H1 (cell line): Measurements from ENCODE around the gene POLE4. TPM values are rescaled to one million over a fixed set of nuclear protein-coding genes. Genes with fewer than 3 reads are reported as not detected.

Experiments used
- CTCF ChIA-PET: fragments of 300-600 bp; sonication (Branson Sonifier 250); formaldehyde crosslinking; loops from one replicate; lab custom pipeline; 2021; ENCODE audit not compliant: partially characterized antibody; lab: Charles Lee
- POLR2A ChIA-PET: fragments of 300-600 bp; sonication (Branson Sonifier 250); formaldehyde crosslinking; loops from one replicate; lab custom pipeline; 2021; ENCODE audit warnings: inconsistent platforms; ENCODE audit not compliant: partially characterized antibody; lab: Charles Lee
- DNase-seq, 2 experiments: peaks; one replicate each; pipeline versions ENCODE4 v3.0.0 to v3.0.0-alpha.2; 2010 to 2022; ENCODE audit warnings: low spot score in 2 of 2, low read depth in 1 of 2, mixed read lengths in 1 of 2
- FAIRE-seq: peaks from 2 replicates; lab custom pipeline; 2011; peaks lifted over from hg19 to GRCh38; lab: Jason Lieb, UNC
- H2AFZ ChIP-seq: 2 replicates; pipeline ENCODE4 v1.8.1; 2012; ENCODE audit warnings: low read length, inconsistent platforms
- H2AK5ac ChIP-seq: 2 replicates; pipeline ENCODE4 v1.6.1; 2013; ENCODE audit warnings: low read depth, low read length
- H2BK120ac ChIP-seq: replicated peaks from 2 replicates; pipeline ENCODE3; 2013; ENCODE audit warnings: low read depth, low read length, inconsistent platforms
- H2BK12ac ChIP-seq: 2 replicates; pipeline ENCODE4 v1.6.1; 2013; ENCODE audit warnings: low read depth, low read length
- H2BK15ac ChIP-seq: 2 replicates; pipeline ENCODE4 v1.6.1; 2013; ENCODE audit warnings: low read length
- H2BK20ac ChIP-seq: 2 replicates; pipeline ENCODE4 v1.6.1; 2013; ENCODE audit warnings: low read length
- H2BK5ac ChIP-seq: 2 replicates; pipeline ENCODE4 v1.6.1; 2013; ENCODE audit warnings: low read depth, low read length
- H3K14ac ChIP-seq: 2 replicates; pipeline ENCODE4 v1.6.1; 2013; ENCODE audit warnings: inconsistent platforms; ENCODE audit not compliant: insufficient read length
- H3K18ac ChIP-seq: 2 replicates; pipeline ENCODE4 v1.6.1; 2013; ENCODE audit warnings: low read length; ENCODE audit errors: extremely low read depth
- H3K23ac ChIP-seq: 2 replicates; pipeline ENCODE4 v1.6.1; 2013; ENCODE audit warnings: inconsistent platforms; ENCODE audit not compliant: insufficient read length
- H3K23me2 ChIP-seq: 2 replicates; pipeline ENCODE4 v1.6.1; 2013; ENCODE audit warnings: low read depth, low read length
- H3K27ac ChIP-seq: 2 replicates; pipeline ENCODE4 v1.6.1; 2011; ENCODE audit warnings: low read depth, low read length, inconsistent platforms
- H3K27me3 ChIP-seq, 4 experiments: replicated peaks in 1 of 4; 1 replicate in 1 of 4; 2 replicates in 3 of 4; pipeline versions ENCODE4 v1.6.1 to v1.8.1; 2011 to 2013; ENCODE audit warnings: low read length in 3 of 4, mild to moderate bottlenecking in 3 of 4, inconsistent platforms in 2 of 4, mixed read lengths in 2 of 4, moderate library complexity in 1 of 4; ENCODE audit not compliant: control insufficient read depth in 3 of 4, insufficient read depth in 3 of 4; ENCODE audit errors: extremely low read depth in 1 of 4
- H3K36me3 ChIP-seq, 4 experiments: 2 replicates each; pipeline versions ENCODE4 v1.6.1 to v1.8.1; 2011 to 2013; ENCODE audit warnings: mild to moderate bottlenecking in 4 of 4, low read length in 3 of 4, moderate library complexity in 2 of 4, control low read depth in 1 of 4, inconsistent platforms in 1 of 4; ENCODE audit not compliant: insufficient read depth in 4 of 4, control insufficient read depth in 2 of 4
- H3K4ac ChIP-seq: replicated peaks from 2 replicates; pipeline ENCODE3; 2013; ENCODE audit warnings: low read length, low read depth, mixed read lengths, inconsistent platforms; ENCODE audit not compliant: insufficient read length
- H3K4me1 ChIP-seq, 4 experiments: replicated peaks in 1 of 4; 1 replicate in 1 of 4; 2 replicates in 3 of 4; pipeline versions ENCODE4 v1.6.1 to v1.8.1; 2011 to 2013; ENCODE audit warnings: low read length in 3 of 4, inconsistent platforms in 2 of 4, mixed read lengths in 1 of 4; ENCODE audit not compliant: insufficient read depth in 4 of 4, control insufficient read depth in 3 of 4
- H3K4me2 ChIP-seq, 2 experiments: 2 replicates each; pipeline versions ENCODE4 v1.6.1 to v1.8.1; 2011 to 2013; ENCODE audit warnings: low read depth in 2 of 2, low read length in 2 of 2, control low read depth in 1 of 2, inconsistent platforms in 1 of 2, mild to moderate bottlenecking in 1 of 2; ENCODE audit not compliant: insufficient read depth in 1 of 2
- H3K4me3 ChIP-seq, 4 experiments: fragments of 200-600, 300-600 bp in 1 of 4; sonication (generic), shearing (Covaris generic), sonication (Bioruptor Twin) in 1 of 4; 2 replicates each; pipeline versions ENCODE4 v1.5.1 to v1.8.1; 2011 to 2016; ENCODE audit warnings: low read length in 4 of 4, low read depth in 3 of 4, control low read depth in 2 of 4, inconsistent platforms in 2 of 4, mild to moderate bottlenecking in 2 of 4, mixed read lengths in 1 of 4, moderate library complexity in 1 of 4; ENCODE audit not compliant: insufficient read depth in 2 of 4; ENCODE audit errors: extremely low read depth in 1 of 4
- H3K56ac ChIP-seq: replicated peaks from 2 replicates; pipeline ENCODE3; 2013; ENCODE audit warnings: low read depth, mild to moderate bottlenecking, mixed read lengths, low read length, inconsistent platforms; ENCODE audit not compliant: insufficient read length
- H3K79me1 ChIP-seq: 2 replicates; pipeline ENCODE4 v1.6.1; 2013; ENCODE audit warnings: low read depth, low read length, control low read depth
- H3K79me2 ChIP-seq, 2 experiments: 2 replicates each; pipeline versions ENCODE4 v1.6.1 to v1.8.1; 2012 to 2013; ENCODE audit warnings: low read length in 2 of 2, mild to moderate bottlenecking in 2 of 2, inconsistent platforms in 1 of 2; ENCODE audit not compliant: insufficient read depth in 2 of 2, control insufficient read depth in 1 of 2
- H3K9ac ChIP-seq, 4 experiments: replicated peaks in 1 of 4; 1 replicate in 1 of 4; 2 replicates in 3 of 4; pipeline versions ENCODE4 v1.6.1 to v1.8.1; 2011 to 2013; ENCODE audit warnings: low read depth in 3 of 4, low read length in 3 of 4, control low read depth in 2 of 4, mild to moderate bottlenecking in 2 of 4, moderate library complexity in 2 of 4, inconsistent platforms in 1 of 4; ENCODE audit errors: extremely low read depth in 1 of 4
- H3K9me3 ChIP-seq, 2 experiments: 2 replicates each; pipeline versions ENCODE4 v1.6.1 to v1.8.1; 2012 to 2013; ENCODE audit warnings: mild to moderate bottlenecking in 2 of 2, moderate library complexity in 2 of 2, control low read depth in 1 of 2, inconsistent platforms in 1 of 2, low read depth in 1 of 2, low read length in 1 of 2, mixed read lengths in 1 of 2; ENCODE audit not compliant: insufficient read depth in 2 of 2
- H4K20me1 ChIP-seq, 2 experiments: replicated peaks in 1 of 2; 2 replicates each; pipeline versions ENCODE3 to v1.8.1; 2011 to 2013; ENCODE audit warnings: inconsistent platforms in 2 of 2, low read length in 2 of 2, mild to moderate bottlenecking in 1 of 2; ENCODE audit not compliant: insufficient read depth in 2 of 2, control insufficient read depth in 1 of 2
- H4K5ac ChIP-seq: 2 replicates; pipeline ENCODE4 v1.6.1; 2013; ENCODE audit warnings: low read length, low read depth, mixed read lengths, inconsistent platforms; ENCODE audit not compliant: insufficient read length
- H4K8ac ChIP-seq: 2 replicates; pipeline ENCODE4 v1.8.0; 2013; ENCODE audit warnings: mild to moderate bottlenecking, moderate library complexity, low read length, inconsistent platforms; ENCODE audit not compliant: insufficient read depth; ENCODE audit errors: extremely low read depth
- H4K91ac ChIP-seq: replicated peaks from 2 replicates; pipeline ENCODE3; 2013; ENCODE audit warnings: low read length, mixed read lengths, inconsistent platforms; ENCODE audit not compliant: insufficient read length
- BCL11A ChIP-seq, 2 experiments: IDR thresholded peaks; one replicate each; pipeline ENCODE4 v1.6.1; 2011; ENCODE audit warnings: low read depth in 2 of 2, low read length in 2 of 2, mild to moderate bottlenecking in 2 of 2
- HDAC6 ChIP-seq: IDR thresholded peaks from one replicate; pipeline ENCODE4 v1.7.1; 2012; ENCODE audit warnings: low read depth, mild to moderate bottlenecking, inconsistent platforms, low read length, moderate library complexity
- WGBS, 2 experiments: shearing (Covaris generic) in 1 of 2; methylation state at CpG; one replicate each; pipeline versions ENCODE4 v1.1.6 to v1.1.7; 2013 to 2015; ENCODE audit warnings: low lambda C conversion rate in 2 of 2, mixed read lengths in 2 of 2, inconsistent platforms in 1 of 2, low coverage in 1 of 2, missing lambda C conversion rate in 1 of 2; ENCODE audit not compliant: insufficient replicate concordance in 2 of 2, insufficient coverage in 1 of 2, insufficient read length in 1 of 2; ENCODE audit errors: extremely low coverage in 1 of 2, missing lambda C conversion rate in 1 of 2; 5-methylcytosine and 5-hydroxymethylcytosine counted together
- polyA plus RNA-seq, 7 experiments: library from polyadenylated mRNA; depleted of rRNA in 3 of 7; stranded (reverse) in 5 of 7; unstranded in 2 of 7; fragments of >200 nt in 5 of 7; fragments of 200-250 nt in 2 of 7; gene quantifications; 1 replicate in 5 of 7; 2 replicates in 1 of 7; 4 replicates in 1 of 7; pipeline versions ENCODE4 v1.2.1 to v1.2.3, GENCODE V29; 2011 to 2013; ENCODE audit warnings: missing spikeins in 2 of 7, mixed read lengths in 2 of 7
- total RNA-seq: library from RNA; stranded (reverse); fragmentation: NEBNext Ultra II Directional; extraction: Animal tissue kit (Norgen Biotek cat#: 25700); gene quantifications from 2 replicates; pipeline ENCODE4 v1.2.1, GENCODE V29; 2021

The POLE4 gene
- total and polyA plus RNA-seq, 2 of the 8 experiments (the other 6 are each of a cell fraction or from before 2014, with no cell fraction given) = 16.7 to 44.7 TPM

GRCh38 chr2:74953796-74954499 is 4.5 kb upstream of the POLE4 start:
- no peak overlapping the region for H2BK5ac ChIP-seq
- H3K4me1 ChIP-seq = peaks cover 0 to 3% (median 2%) of the 10 kb centered on the region in 4 experiments; a peak in 3 of 7 replicates
- no peak overlapping the region for H2BK120ac ChIP-seq
- no peak overlapping the region for H3K18ac ChIP-seq
- peaks cover 0 to 12% (median 7%) of the 10 kb centered on the region in 4 experiments; a peak in 6 of 7 replicates for H3K27me3 ChIP-seq
- no peak overlapping the region for H3K56ac ChIP-seq
- H4K20me1 ChIP-seq = no peaks in the 10 kb centered on the region
- no peak overlapping the region for H3K4me2 ChIP-seq
- no peak overlapping the region for H2BK20ac ChIP-seq
- H3K79me1 ChIP-seq = no peaks in the 10 kb centered on the region
- 86% methylated on average over 10 of the region's 10 CpGs; no CpG with 5 or more reads in 1 of the 2 experiments for WGBS, 2 experiments
- ChIA-PET CTCF (no interaction called here), POLR2A (no interaction called here)
- H3K4ac ChIP-seq = no peak overlapping the region
- H3K14ac ChIP-seq = no peak overlapping the region
- H4K8ac ChIP-seq = no peak overlapping the region
- no peak overlapping the region for H4K5ac ChIP-seq
- H3K4me3 ChIP-seq = no peak overlapping the region
- H2AFZ ChIP-seq = no peak overlapping the region
- DNase-seq (no peak), FAIRE-seq (no peak)
- no peak overlapping the region for H3K9ac ChIP-seq
- peaks cover 3 to 5% of the 10 kb centered on the region in 2 experiments; a peak in 2 of 4 replicates for H3K9me3 ChIP-seq
- H3K23me2 ChIP-seq = peaks cover 2% of the 10 kb centered on the region; the same call in 1 of the 2 replicates
- H3K27ac ChIP-seq = no peak overlapping the region
- H3K23ac ChIP-seq = no peak overlapping the region
- no peak for TF ChIP-seq BCL11A (IDR thresholded peaks at IDR 0.05; ENCODE audit: low read depth in 2 of 2, low read length in 2 of 2)
- TF ChIP-seq HDAC6 = no peak
- no peak overlapping the region for H4K91ac ChIP-seq
- no peak overlapping the region for H2BK12ac ChIP-seq
- no peaks in the 10 kb centered on the region for H3K79me2 ChIP-seq
- no peak overlapping the region for H2AK5ac ChIP-seq
- no peak overlapping the region for H2BK15ac ChIP-seq
- no peaks in the 10 kb centered on the region for H3K36me3 ChIP-seq
